Liver (tissue), 9 donors: ENCODE data around the gene WDR59. TPM values are rescaled to one million over a fixed set of nuclear protein-coding genes. Genes with fewer than 3 reads are reported as not detected.

Experiments
- DNase-seq: peaks from one replicate; pipeline ENCODE4 v3.0.0-alpha.2; 2017; ENCODE audit warnings: low spot score
- H3K27ac ChIP-seq, 2 donors: one replicate each; pipeline ENCODE4 v1.7.0; 2013; ENCODE audit warnings: inconsistent platforms in 2 of 2, low read length in 2 of 2, control low read depth in 1 of 2, low read depth in 1 of 2, mild to moderate bottlenecking in 1 of 2
- H3K27me3 ChIP-seq, 4 donors: one replicate each; pipeline versions ENCODE4 v1.6.1 to v1.7.0; 2013; ENCODE audit warnings: low read length in 3 of 4, inconsistent platforms in 1 of 4, mild to moderate bottlenecking in 1 of 4, moderate library complexity in 1 of 4; ENCODE audit not compliant: control insufficient read depth in 4 of 4, insufficient read depth in 4 of 4
- H3K36me3 ChIP-seq, 4 donors: one replicate each; pipeline versions ENCODE4 v1.6.1 to v1.7.0; 2013; ENCODE audit warnings: low read length in 3 of 4, mild to moderate bottlenecking in 3 of 4, low read depth in 1 of 4, moderate library complexity in 1 of 4; ENCODE audit not compliant: control insufficient read depth in 4 of 4, insufficient read depth in 3 of 4
- H3K4me1 ChIP-seq, 4 donors: one replicate each; pipeline versions ENCODE4 v1.6.1 to v1.7.0; 2013; ENCODE audit warnings: low read length in 3 of 4, mild to moderate bottlenecking in 3 of 4, moderate library complexity in 1 of 4; ENCODE audit not compliant: control insufficient read depth in 4 of 4, insufficient read depth in 4 of 4
- H3K4me3 ChIP-seq, 3 donors: one replicate each; pipeline versions ENCODE4 v1.6.1 to v1.7.0; 2013; ENCODE audit warnings: low read length in 3 of 3, control low read depth in 1 of 3, low read depth in 1 of 3, mild to moderate bottlenecking in 1 of 3
- H3K9ac ChIP-seq, 2 donors: one replicate each; pipeline ENCODE4 v1.7.0; 2013; ENCODE audit warnings: low read length in 2 of 2, mild to moderate bottlenecking in 2 of 2, moderate library complexity in 2 of 2, control low read depth in 1 of 2, low read depth in 1 of 2
- H3K9me3 ChIP-seq, 4 donors: one replicate each; pipeline versions ENCODE4 v1.6.1 to v1.7.0; 2013; ENCODE audit warnings: low read length in 3 of 4; ENCODE audit not compliant: control insufficient read depth in 4 of 4
- ATF3 ChIP-seq: IDR thresholded peaks from 2 replicates; pipeline ENCODE4 v1.6.1; 2016; ENCODE audit warnings: antibody characterized with exemption
- CTCF ChIP-seq: fragments of 150-350 bp; IDR thresholded peaks from 2 replicates; pipeline ENCODE4 v1.5.1; 2017; ENCODE audit warnings: improper control_type of control experiment, low read depth, low read length; ENCODE audit not compliant: missing input control
- EGR1 ChIP-seq, 2 donors: IDR thresholded peaks; 2 replicates each; pipeline ENCODE4 v1.6.1; 2016 to 2018; ENCODE audit warnings: antibody characterized with exemption in 2 of 2, low read depth in 2 of 2
- FOXA1 ChIP-seq: IDR thresholded peaks from 2 replicates; pipeline ENCODE4 v1.6.1; 2016; ENCODE audit warnings: antibody characterized with exemption
- FOXA2 ChIP-seq: IDR thresholded peaks from 2 replicates; pipeline ENCODE4 v1.6.1; 2016; ENCODE audit warnings: antibody characterized with exemption
- GABPA ChIP-seq, 2 donors: IDR thresholded peaks in 1 of 2; conservative IDR thresholded peaks in 1 of 2; 2 replicates each; pipeline ENCODE4 v1.6.1; 2016; ENCODE audit warnings: antibody characterized with exemption in 2 of 2, mild to moderate bottlenecking in 1 of 2, moderate library complexity in 1 of 2
- HNF4A ChIP-seq, 2 donors: conservative IDR thresholded peaks; 2 replicates each; pipeline ENCODE4 v1.6.1; 2016; ENCODE audit warnings: antibody characterized with exemption in 2 of 2, mild to moderate bottlenecking in 2 of 2
- JUND ChIP-seq, 2 donors: IDR thresholded peaks; 2 replicates each; pipeline ENCODE4 v1.6.1; 2016; ENCODE audit warnings: antibody characterized with exemption in 2 of 2
- NR2F2 ChIP-seq: IDR thresholded peaks from 2 replicates; pipeline ENCODE4 v1.6.1; 2016; ENCODE audit warnings: antibody characterized with exemption
- RAD21 ChIP-seq, 2 donors: IDR thresholded peaks; 2 replicates each; pipeline ENCODE4 v1.6.1; 2016; ENCODE audit warnings: antibody characterized with exemption in 2 of 2, mild to moderate bottlenecking in 2 of 2
- RXRA ChIP-seq, 2 donors: IDR thresholded peaks; 2 replicates each; pipeline ENCODE4 v1.6.1; 2017 to 2018; ENCODE audit warnings: antibody characterized with exemption in 2 of 2, mild to moderate bottlenecking in 1 of 2
- SP1 ChIP-seq: IDR thresholded peaks from 2 replicates; pipeline ENCODE4 v1.6.1; 2018; ENCODE audit warnings: antibody characterized with exemption, mild to moderate bottlenecking
- TAF1 ChIP-seq: conservative IDR thresholded peaks from 2 replicates; pipeline ENCODE4 v1.6.1; 2016; ENCODE audit warnings: antibody characterized with exemption, mild to moderate bottlenecking
- YY1 ChIP-seq: IDR thresholded peaks from 2 replicates; pipeline ENCODE4 v1.6.1; 2016; ENCODE audit warnings: antibody characterized with exemption, mild to moderate bottlenecking
- ZBTB33 ChIP-seq: IDR thresholded peaks from 2 replicates; pipeline ENCODE4 v1.6.1; 2016; ENCODE audit warnings: antibody characterized with exemption
- WGBS: extraction: QIAGEN DNeasy Blood & Tissue Kit; methylation state at CpG from one replicate; pipeline ENCODE4 v1.1.7; 2013; 5-methylcytosine and 5-hydroxymethylcytosine counted together
- polyA plus RNA-seq, 2 donors: library from polyadenylated mRNA; stranded (reverse) in 1 of 2; unstranded in 1 of 2; fragments of 200-250 nt in 1 of 2; fragments of >200 nt in 1 of 2; fragmentation: Nextera tagmentation in 1 of 2; extraction: Ambion mirVana in 1 of 2; gene quantifications; one replicate each; pipeline versions ENCODE4 v1.2.1 to v1.2.3, GENCODE V29; 2013 to 2015
- total RNA-seq, 2 donors: library from RNA; depleted of rRNA; stranded (reverse); fragments of >200 nt; gene quantifications; one replicate each; pipeline ENCODE4 v1.2.3, GENCODE V29; 2014
- TF ChIP-seq, protein P1 (sequence below): IDR thresholded peaks from 2 replicates; pipeline ENCODE4 v1.6.1; 2016; ENCODE audit warnings: antibody characterized with exemption, mild to moderate bottlenecking
- TF ChIP-seq, protein P2 (sequence below): IDR thresholded peaks from 2 replicates; pipeline ENCODE4 v1.6.1; 2016; ENCODE audit warnings: antibody characterized with exemption
- donor health status: healthy.
- donor health status: healthy.
- donor health status: healthy.
- donor health status: healthy.
- donor health status: healthy.

The WDR59 gene
- total and polyA plus RNA-seq, 4 donors: 14.1 to 30.3 (median 23.7) TPM

- no peak for DNase-seq
- Histone ChIP-seq H3K4me1 (peaks cover 0 to 3% (median 2%) of the 10 kb centered on the region in 4 donors), H3K9ac (no peak overlapping the region), H3K36me3 (no peaks in the 10 kb centered on the region), H3K27me3 (no peaks in the 10 kb centered on the region), H3K9me3 (no peaks in the 10 kb centered on the region), H3K27ac (no peak overlapping the region), H3K4me3 (no peak overlapping the region)
- WGBS: 97% methylated on average over 1 of the region's 1 CpG
- TF ChIP-seq FOXA2 (no peak), NR2F2 (no peak), ATF3 (no peak), RXRA (IDR thresholded peaks at IDR 0.05) (no peak), TAF1 (no peak), ZBTB33 (no peak)
Observed at GRCh38 chr16:75021410-75021809, 36.5 kb upstream of the WDR59 start.

DNA sequence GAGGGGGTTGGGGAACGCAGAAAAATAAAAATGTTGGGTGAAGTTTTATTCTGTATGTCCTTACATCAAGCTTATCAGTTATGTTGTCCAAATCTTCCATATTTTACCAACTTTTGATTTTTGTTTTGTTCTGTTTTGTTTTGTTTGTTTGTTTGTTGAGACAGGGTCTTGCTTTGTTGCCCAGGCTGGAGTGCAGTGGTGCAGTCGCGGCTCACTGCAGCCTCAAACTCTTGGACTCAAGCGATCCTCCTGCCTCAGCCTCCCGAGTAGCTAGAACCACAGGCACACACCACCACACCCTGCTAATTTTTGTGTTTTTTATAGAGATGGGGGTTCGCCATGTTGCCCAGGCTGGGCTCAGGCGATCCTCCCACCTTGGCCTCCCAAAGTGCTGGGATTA is 34.7 kb upstream of the WDR59 start:
- no peaks in the 10 kb centered on the region for H3K9me3 ChIP-seq
- H3K36me3 ChIP-seq: no peaks in the 10 kb centered on the region
- peaks cover 0 to 3% (median 2%) of the 10 kb centered on the region in 4 donors for H3K4me1 ChIP-seq
- H3K27ac ChIP-seq: no peak overlapping the region
- H3K9ac ChIP-seq: no peak overlapping the region
- 98% methylated on average over 7 of the region's 7 CpGs for WGBS
- TF ChIP-seq NR2F2: no peak
- no peak for TF ChIP-seq HNF4A (conservative IDR thresholded peaks at IDR 0.05)
- no peak for TF ChIP-seq FOXA1
- no peak for TF ChIP-seq FOXA2
- TF ChIP-seq, protein P1, sequence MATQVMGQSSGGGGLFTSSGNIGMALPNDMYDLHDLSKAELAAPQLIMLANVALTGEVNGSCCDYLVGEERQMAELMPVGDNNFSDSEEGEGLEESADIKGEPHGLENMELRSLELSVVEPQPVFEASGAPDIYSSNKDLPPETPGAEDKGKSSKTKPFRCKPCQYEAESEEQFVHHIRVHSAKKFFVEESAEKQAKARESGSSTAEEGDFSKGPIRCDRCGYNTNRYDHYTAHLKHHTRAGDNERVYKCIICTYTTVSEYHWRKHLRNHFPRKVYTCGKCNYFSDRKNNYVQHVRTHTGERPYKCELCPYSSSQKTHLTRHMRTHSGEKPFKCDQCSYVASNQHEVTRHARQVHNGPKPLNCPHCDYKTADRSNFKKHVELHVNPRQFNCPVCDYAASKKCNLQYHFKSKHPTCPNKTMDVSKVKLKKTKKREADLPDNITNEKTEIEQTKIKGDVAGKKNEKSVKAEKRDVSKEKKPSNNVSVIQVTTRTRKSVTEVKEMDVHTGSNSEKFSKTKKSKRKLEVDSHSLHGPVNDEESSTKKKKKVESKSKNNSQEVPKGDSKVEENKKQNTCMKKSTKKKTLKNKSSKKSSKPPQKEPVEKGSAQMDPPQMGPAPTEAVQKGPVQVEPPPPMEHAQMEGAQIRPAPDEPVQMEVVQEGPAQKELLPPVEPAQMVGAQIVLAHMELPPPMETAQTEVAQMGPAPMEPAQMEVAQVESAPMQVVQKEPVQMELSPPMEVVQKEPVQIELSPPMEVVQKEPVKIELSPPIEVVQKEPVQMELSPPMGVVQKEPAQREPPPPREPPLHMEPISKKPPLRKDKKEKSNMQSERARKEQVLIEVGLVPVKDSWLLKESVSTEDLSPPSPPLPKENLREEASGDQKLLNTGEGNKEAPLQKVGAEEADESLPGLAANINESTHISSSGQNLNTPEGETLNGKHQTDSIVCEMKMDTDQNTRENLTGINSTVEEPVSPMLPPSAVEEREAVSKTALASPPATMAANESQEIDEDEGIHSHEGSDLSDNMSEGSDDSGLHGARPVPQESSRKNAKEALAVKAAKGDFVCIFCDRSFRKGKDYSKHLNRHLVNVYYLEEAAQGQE: no peak
- TF ChIP-seq TAF1: no peak
- TF ChIP-seq EGR1 (IDR thresholded peaks at IDR 0.05; ENCODE audit: low read depth in 2 of 2): no peak
- TF ChIP-seq JUND (IDR thresholded peaks at IDR 0.05): no peak
- no peak for TF ChIP-seq SP1
- TF ChIP-seq CTCF: no peak
- TF ChIP-seq, protein P2, sequence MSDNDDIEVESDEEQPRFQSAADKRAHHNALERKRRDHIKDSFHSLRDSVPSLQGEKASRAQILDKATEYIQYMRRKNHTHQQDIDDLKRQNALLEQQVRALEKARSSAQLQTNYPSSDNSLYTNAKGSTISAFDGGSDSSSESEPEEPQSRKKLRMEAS: no peak
- TF ChIP-seq GABPA (IDR thresholded peaks at IDR 0.05 in 1 of 2, conservative IDR thresholded peaks at IDR 0.05 in 1 of 2): no peak
- TF ChIP-seq YY1: no peak
- no peak for TF ChIP-seq ATF3
- TF ChIP-seq RXRA (IDR thresholded peaks at IDR 0.05): no peak
- TF ChIP-seq RAD21 (IDR thresholded peaks at IDR 0.05): no peak
- DNase-seq: no peak
- H3K27me3 ChIP-seq: no peaks in the 10 kb centered on the region
- H3K4me3 ChIP-seq: no peak overlapping the region
